Common myeloid progenitor, CD34-positive (primary cell): Measurements from ENCODE around the gene TBC1D22B.

Experiments used
- CTCF ChIA-PET: fragments of 350-600 bp; sonication (Branson Sonifier 250); formaldehyde crosslinking; loops from one replicate; lab custom pipeline; 2021; ENCODE audit warnings: antibody characterized with exemption; lab: Charles Lee
- POLR2A ChIA-PET: fragments of 350-600 bp; sonication (Branson Sonifier 250); formaldehyde crosslinking; loops from one replicate; lab custom pipeline; 2021; ENCODE audit warnings: antibody characterized with exemption; lab: Charles Lee
- DNase-seq, 3 donors: peaks; one replicate each; pipeline versions ENCODE4 v3.0.0 to v3.0.0-alpha.2; 2013
- H3K27ac ChIP-seq, 2 experiments: 1 replicate in 1 of 2; 2 replicates in 1 of 2; pipeline ENCODE4 v1.7.0; 2013; ENCODE audit warnings: inconsistent platforms in 2 of 2, low read length in 2 of 2, mild to moderate bottlenecking in 2 of 2, low read depth in 1 of 2, moderate library complexity in 1 of 2; ENCODE audit not compliant: severe bottlenecking in 2 of 2, insufficient read depth in 1 of 2, poor library complexity in 1 of 2
- H3K27me3 ChIP-seq, 5 experiments: replicated peaks in 2 of 5; 1 replicate in 3 of 5; 2 replicates in 2 of 5; pipeline versions ENCODE4 v1.6.1 to v1.7.0; 2013; ENCODE audit warnings: low read length in 4 of 5, mild to moderate bottlenecking in 2 of 5, moderate library complexity in 2 of 5, inconsistent platforms in 1 of 5; ENCODE audit not compliant: insufficient read depth in 5 of 5, control insufficient read depth in 4 of 5
- H3K36me3 ChIP-seq, 4 experiments: 1 replicate in 2 of 4; 2 replicates in 2 of 4; pipeline versions ENCODE4 v1.6.1 to v1.7.0; 2013; ENCODE audit warnings: low read length in 3 of 4, control low read depth in 1 of 4, mild to moderate bottlenecking in 1 of 4; ENCODE audit not compliant: control insufficient read depth in 4 of 4, insufficient read depth in 4 of 4
- H3K4me1 ChIP-seq, 4 experiments: 1 replicate in 3 of 4; 2 replicates in 1 of 4; pipeline versions ENCODE4 v1.6.1 to v1.7.1; 2013; ENCODE audit warnings: low read length in 3 of 4, mild to moderate bottlenecking in 3 of 4, control low read depth in 1 of 4, inconsistent platforms in 1 of 4, moderate library complexity in 1 of 4; ENCODE audit not compliant: control insufficient read depth in 4 of 4, insufficient read depth in 4 of 4; ENCODE audit errors: control extremely low read depth in 1 of 4
- H3K4me3 ChIP-seq, 7 experiments: 1 replicate in 4 of 7; 2 replicates in 3 of 7; pipeline versions ENCODE4 v1.5.1 to v1.7.0; 2013; ENCODE audit warnings: mild to moderate bottlenecking in 7 of 7, low read length in 6 of 7, moderate library complexity in 6 of 7, inconsistent platforms in 2 of 7, low read depth in 2 of 7, control low read depth in 1 of 7; ENCODE audit not compliant: insufficient read depth in 4 of 7, control insufficient read depth in 1 of 7; ENCODE audit errors: extremely low read depth in 1 of 7
- H3K9me3 ChIP-seq, 5 experiments: 1 replicate in 4 of 5; 2 replicates in 1 of 5; pipeline versions ENCODE4 v1.6.1 to v1.7.1; 2013; ENCODE audit warnings: low read length in 4 of 5, mild to moderate bottlenecking in 2 of 5, inconsistent platforms in 1 of 5, low read depth in 1 of 5, moderate library complexity in 1 of 5; ENCODE audit not compliant: control insufficient read depth in 4 of 5, insufficient read depth in 2 of 5; ENCODE audit errors: control extremely low read depth in 1 of 5
- WGBS: methylation state at CpG from one replicate; pipeline ENCODE4 v1.1.5; 2013; ENCODE audit not compliant: insufficient coverage; 5-methylcytosine and 5-hydroxymethylcytosine counted together

The TBC1D22B gene

GRCh38 chr6:37277001-37277409 is 19.4 kb downstream of the TBC1D22B start:
- Histone ChIP-seq H3K4me3 (no peak overlapping the region), H3K4me1 (peaks cover 11 to 79% (median 23%) of the 10 kb centered on the region in 4 experiments), H3K27ac (no peak overlapping the region), H3K9me3 (no peaks in the 10 kb centered on the region), H3K36me3 (peaks cover 0 to 17% (median 10%) of the 10 kb centered on the region in 4 experiments), H3K27me3 (no peaks in the 10 kb centered on the region)
- peak in 2 of 3 donors; percentile 15 to 31 for DNase-seq
- ChIA-PET POLR2A (interaction anchor here (1.0 kb wide), 1 partner anchor 19 kb away, joined by 4 read pairs; the partner anchor contains the start of genes TBC1D22B and TMEM217), CTCF (interaction anchor here (1.0 kb wide), 2 partner anchors 10 to 37 kb away, joined by 3 to 4 read pairs; no protein-coding TSS in a partner anchor)
- WGBS, result 90% methylated on average over 5 of the region's 6 CpGs

- Histone ChIP-seq H3K36me3 (peaks cover 8 to 42% (median 28%) of the 10 kb centered on the region in 4 experiments), H3K9me3 (no peaks in the 10 kb centered on the region), H3K4me1 (peaks cover 11 to 66% (median 22%) of the 10 kb centered on the region in 4 experiments), H3K27me3 (no peaks in the 10 kb centered on the region), H3K4me3 (no peak overlapping the region), H3K27ac (peak overlapping the region in 1 of 2 experiments; percentile 29)
- CTCF ChIA-PET, result interaction anchor here (0.6 to 3.2 kb wide), 7 partner anchors 17 to 425 kb away, joined by 3 to 10 read pairs (median 4); no protein-coding TSS in a partner anchor
- 98% methylated on average over 9 of the region's 9 CpGs for WGBS
- POLR2A ChIA-PET, result no interaction called here
- peak in 2 of 3 donors; percentile 27 to 39 for DNase-seq
Measured at GRCh38 chr6:37279366-37280134, 22.0 kb downstream of the TBC1D22B start.

GRCh38 chr6:37280162-37280887 is 22.8 kb downstream of the TBC1D22B start:
- Histone ChIP-seq H3K27me3 (no peaks in the 10 kb centered on the region), H3K4me3 (no peak overlapping the region), H3K9me3 (no peaks in the 10 kb centered on the region), H3K4me1 (peaks cover 11 to 62% (median 22%) of the 10 kb centered on the region in 4 experiments), H3K36me3 (peaks cover 12 to 48% (median 30%) of the 10 kb centered on the region in 4 experiments), H3K27ac (peak overlapping the region in 1 of 2 experiments; percentile 29)
- ChIA-PET CTCF (interaction anchor here (0.6 to 3.2 kb wide), 8 partner anchors 13 to 424 kb away, joined by 3 to 10 read pairs (median 4); no protein-coding TSS in a partner anchor), POLR2A (no interaction called here)
- WGBS, result 92% methylated on average over 6 of the region's 8 CpGs
- no peak for DNase-seq

GRCh38 chr6:37282371-37282770 is 24.8 kb downstream of the TBC1D22B start:
- no peaks in the 10 kb centered on the region for H3K9me3 ChIP-seq
- POLR2A ChIA-PET, result no interaction called here
- peaks cover 8 to 43% (median 15%) of the 10 kb centered on the region in 4 experiments for H3K4me1 ChIP-seq
- no peaks in the 10 kb centered on the region for H3K27me3 ChIP-seq
- peaks cover 15 to 53% (median 36%) of the 10 kb centered on the region in 4 experiments for H3K36me3 ChIP-seq
- WGBS, result 100% methylated on average over 2 of the region's 2 CpGs
- H3K4me3 ChIP-seq, result no peak overlapping the region
- H3K27ac ChIP-seq, result no peak overlapping the region
- CTCF ChIA-PET, result interaction anchor here (0.7 kb wide), 1 partner anchor 12 kb away, joined by 3 read pairs; no protein-coding TSS in a partner anchor
- DNase-seq, result no peak

GRCh38 chr6:37283268-37283667 is 25.7 kb downstream of the TBC1D22B start:
- POLR2A ChIA-PET, result interaction anchor here (0.6 kb wide), 2 partner anchors 26 to 164 kb away, joined by 3 to 4 read pairs; partner anchors contain the start of genes TBC1D22B and TMEM217

GRCh38 chr6:37283671-37284151 is 26.1 kb downstream of the TBC1D22B start:
- Histone ChIP-seq H3K27ac (no peak overlapping the region), H3K9me3 (no peaks in the 10 kb centered on the region), H3K4me3 (no peak overlapping the region), H3K36me3 (peaks cover 20 to 58% (median 41%) of the 10 kb centered on the region in 4 experiments), H3K4me1 (peaks cover 5 to 33% (median 11%) of the 10 kb centered on the region in 4 experiments), H3K27me3 (no peaks in the 10 kb centered on the region)
- ChIA-PET CTCF (interaction anchor here (0.6 to 1.4 kb wide), 3 partner anchors 11 to 220 kb away, joined by 3 to 4 read pairs (median 3); no protein-coding TSS in a partner anchor), POLR2A (interaction anchor here (0.6 kb wide), 2 partner anchors 26 to 164 kb away, joined by 3 to 4 read pairs; partner anchors contain the start of genes TBC1D22B and TMEM217)
- WGBS, result 100% methylated on average over 3 of the region's 3 CpGs
- DNase-seq, result no peak

More at GRCh38 chr6:37283268-37283667, 25.7 kb downstream of the TBC1D22B start:
- H3K36me3 ChIP-seq, result peaks cover 20 to 58% (median 40%) of the 10 kb centered on the region in 4 experiments
- WGBS, result 100% methylated on average over 1 of the region's 3 CpGs
- CTCF ChIA-PET, result interaction anchor here (0.6 to 1.0 kb wide), 2 partner anchors 30 to 220 kb away, joined by 3 read pairs; no protein-coding TSS in a partner anchor
- no peaks in the 10 kb centered on the region for H3K9me3 ChIP-seq
- H3K4me3 ChIP-seq, result no peak overlapping the region
- DNase-seq, result no peak
- H3K27ac ChIP-seq, result no peak overlapping the region
- H3K27me3 ChIP-seq, result no peaks in the 10 kb centered on the region
- peaks cover 5 to 38% (median 13%) of the 10 kb centered on the region in 4 experiments for H3K4me1 ChIP-seq
